ENCODE results near the gene LRRC14B. TPM values are rescaled to one million over a fixed set of nuclear protein-coding genes. Genes with fewer than 3 reads are reported as not detected.

The LRRC14B gene
- total RNA-seq: not detected in 2 replicates

DNA sequence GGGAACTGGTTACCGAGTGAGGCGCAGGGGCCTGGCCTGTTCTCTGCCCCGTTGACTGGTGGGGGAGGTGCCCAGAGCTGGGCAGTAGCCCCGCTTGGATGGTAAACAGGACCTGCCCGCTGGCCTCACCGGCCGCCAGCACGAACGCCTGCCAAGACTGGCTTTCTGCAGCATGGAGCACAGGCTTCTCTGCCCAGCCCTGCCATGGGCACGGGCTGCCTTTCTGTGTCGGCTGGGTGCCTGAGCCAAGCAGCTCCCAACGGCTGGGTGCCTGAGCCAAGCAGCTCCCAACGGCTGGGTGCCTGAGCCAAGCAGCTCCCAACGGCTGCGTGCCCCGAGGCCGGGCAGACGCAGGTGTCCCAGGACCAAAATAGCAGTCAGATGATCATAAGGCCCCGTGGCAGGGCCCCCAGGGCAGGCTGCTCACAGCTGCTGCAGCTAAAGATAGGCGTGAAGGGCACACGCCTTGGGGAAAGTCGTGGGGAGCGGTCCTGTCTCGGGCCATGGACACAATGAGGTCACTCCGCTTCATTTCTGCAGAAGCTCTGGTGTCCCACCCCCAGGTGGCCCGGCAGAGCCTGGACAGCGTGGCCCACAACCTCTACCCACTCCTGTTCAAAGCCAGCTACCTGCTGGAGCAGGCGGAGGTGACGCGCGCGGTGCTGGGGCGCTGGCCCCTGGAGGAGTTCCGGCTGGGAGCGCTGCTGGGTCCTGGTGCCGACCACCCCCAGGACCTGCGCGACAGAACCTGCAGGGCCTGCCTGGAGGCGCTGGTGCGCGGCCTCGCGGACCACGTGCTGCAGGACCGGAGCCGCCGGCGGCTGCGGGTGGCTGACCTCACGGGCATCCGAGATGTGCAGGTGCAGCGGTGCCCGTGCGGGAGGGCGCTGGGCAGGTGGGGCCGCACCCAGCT is at the start of gene LRRC14B:
TSS of gene LRRC14B (plus strand) at position 460 of the 913 bp plus-strand sequence. CDS start at position 504, 44 bp downstream.

DNA sequence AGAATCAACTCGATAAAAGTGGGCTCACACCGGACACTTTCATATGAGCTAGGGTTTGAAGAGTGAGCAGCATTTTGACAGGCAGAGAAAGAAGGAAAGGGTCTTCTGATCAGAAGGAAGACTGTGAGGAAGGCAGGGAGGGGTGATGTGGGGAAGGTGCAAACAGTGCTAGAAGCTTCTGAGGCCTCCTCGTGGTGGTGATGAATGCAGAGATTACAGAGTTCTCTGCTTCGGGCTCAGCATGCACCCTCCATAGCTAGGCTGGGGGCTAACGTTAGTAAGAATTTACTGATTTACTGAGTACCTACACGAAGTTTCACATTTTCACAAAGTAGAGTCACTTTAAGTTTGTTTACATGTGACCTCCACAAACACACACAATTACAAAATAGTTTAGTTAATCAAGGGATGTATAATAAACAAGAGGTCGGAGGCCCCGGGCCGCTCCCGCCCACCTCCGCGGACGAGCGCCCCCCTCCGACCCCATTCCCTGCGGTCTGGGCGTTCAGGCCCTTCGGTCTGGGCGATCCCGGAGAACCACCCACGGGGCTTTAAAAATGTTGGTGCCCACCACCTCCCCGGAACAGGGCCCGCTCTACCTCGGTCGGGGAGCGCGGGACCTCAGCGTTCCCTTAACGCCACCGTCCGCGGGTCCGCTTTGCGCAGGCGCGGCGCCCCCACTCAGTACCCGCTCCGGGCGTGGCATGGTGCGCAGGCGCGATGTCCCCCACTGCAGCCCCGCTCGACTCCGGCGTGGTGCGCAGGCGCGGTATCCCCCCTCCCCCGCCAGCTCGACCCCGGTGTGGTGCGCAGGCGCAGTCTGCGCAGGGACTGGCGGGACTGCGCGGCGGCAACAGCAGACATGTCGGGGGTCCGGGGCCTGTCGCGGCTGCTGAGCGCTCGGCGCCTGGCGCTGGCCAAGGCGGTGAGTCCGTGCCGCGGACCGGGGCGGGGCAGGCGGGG is 26.5 kb downstream of the LRRC14B start, which contains the start of the genes CCDC127 and SDHA:
TSS of gene CCDC127 (minus strand) at position 660 of the 963 bp plus-strand sequence. CDS start 1,304 bp downstream, outside the sequence.
TSS of gene SDHA (plus strand) at position 827 of the 963 bp plus-strand sequence. CDS start at position 863, 36 bp downstream.

Other genes with a start within 250 kb of the LRRC14B start
- not detected in 2 replicates for gene PLEKHG4B, start 99.3 kb upstream of the LRRC14B start, total RNA-seq
- 4.3 and 5.5 TPM in 2 replicates for gene CCDC127, start 26.7 kb downstream of the LRRC14B start, total RNA-seq
- 163 and 200 TPM in 2 replicates for gene SDHA, start 26.8 kb downstream of the LRRC14B start, total RNA-seq
- gene PDCD6, start 80.2 kb downstream of the LRRC14B start, total RNA-seq: 128 and 169 TPM in 2 replicates
- gene AHRR, start 130.2 kb downstream of the LRRC14B start, total RNA-seq: 6.1 and 9.4 TPM in 2 replicates

Measured in endothelial cell of coronary artery (primary cell).